GM12878 (cell line): ENCODE measurements around the gene PPP1R18. TPM values are rescaled to one million over a fixed set of nuclear protein-coding genes. Genes with fewer than 3 reads are reported as not detected.

Experiments used
- BCL3 ChIP-seq: IDR thresholded peaks from 2 replicates; pipeline ENCODE4 v1.6.1; 2011; ENCODE audit warnings: borderline replicate concordance, low read depth, mild to moderate bottlenecking, moderate library complexity, low read length; ENCODE audit not compliant: insufficient read depth, poor library complexity, severe bottlenecking
- EP300 ChIP-seq, 2 experiments: fragments of 150-350 bp in 1 of 2; IDR thresholded peaks; 2 replicates each; pipeline ENCODE4 v1.6.1; 2011 to 2012; ENCODE audit warnings: low read depth in 2 of 2, low read length in 2 of 2, borderline replicate concordance in 1 of 2, improper control_type of control experiment in 1 of 2, inconsistent platforms in 1 of 2; ENCODE audit not compliant: control insufficient read depth in 1 of 2
- ETV6 ChIP-seq, 2 experiments: fragments of 450-650 bp in 1 of 2; IDR thresholded peaks in 1 of 2; conservative IDR thresholded peaks in 1 of 2; 2 replicates each; pipeline ENCODE4 v1.6.1; 2014; ENCODE audit warnings: antibody characterized with exemption in 1 of 2, borderline replicate concordance in 1 of 2, low read depth in 1 of 2, mild to moderate bottlenecking in 1 of 2, moderate library complexity in 1 of 2
- HDAC2 ChIP-seq: fragments of 200-600 bp; sonication (generic); IDR thresholded peaks from 2 replicates; pipeline ENCODE4 v1.6.1; 2017
- IRF4 ChIP-seq: IDR thresholded peaks from 2 replicates; pipeline ENCODE4 v1.6.1; 2011; ENCODE audit warnings: low read depth, low read length
- JUNB ChIP-seq: IDR thresholded peaks from 2 replicates; pipeline ENCODE4 v1.6.1; 2016; ENCODE audit warnings: antibody characterized with exemption, mild to moderate bottlenecking
- NFYA ChIP-seq: IDR thresholded peaks from 2 replicates; pipeline ENCODE4 v1.6.1; 2011; ENCODE audit warnings: low read depth, mild to moderate bottlenecking, low read length, improper control_type of control experiment, borderline replicate concordance
- SIN3A ChIP-seq: IDR thresholded peaks from 2 replicates; pipeline ENCODE4 v1.6.1; 2012; ENCODE audit warnings: low read depth, low read length, improper control_type of control experiment
- SMAD5 ChIP-seq: IDR thresholded peaks from 2 replicates; pipeline ENCODE4 v1.6.1; 2016; ENCODE audit warnings: antibody characterized with exemption, low read depth
- SMARCA5 ChIP-seq: fragments of 450-650 bp; IDR thresholded peaks from 2 replicates; pipeline ENCODE4 v1.6.1; 2017; ENCODE audit warnings: mild to moderate bottlenecking
- SREBF2 ChIP-seq: IDR thresholded peaks from 2 replicates; pipeline ENCODE4 v1.6.1; 2012; ENCODE audit warnings: mild to moderate bottlenecking, low read length
- TARDBP ChIP-seq: IDR thresholded peaks from 2 replicates; pipeline ENCODE4 v1.6.1; 2016; ENCODE audit warnings: borderline replicate concordance
- WRNIP1 ChIP-seq: IDR thresholded peaks from 2 replicates; pipeline ENCODE4 v1.6.1; 2011; ENCODE audit warnings: low read depth, low read length, improper control_type of control experiment, borderline replicate concordance
- ZBTB33 ChIP-seq: fragments of 450-650 bp; IDR thresholded peaks from 2 replicates; pipeline ENCODE4 v1.6.1; 2017; ENCODE audit warnings: mild to moderate bottlenecking
- ZBTB40 ChIP-seq: fragments of 450-650 bp; IDR thresholded peaks from 2 replicates; pipeline ENCODE4 v1.6.1; 2016; ENCODE audit warnings: mild to moderate bottlenecking, moderate library complexity, borderline replicate concordance
- polyA plus RNA-seq, 11 experiments: library from polyadenylated mRNA; depleted of rRNA in 4 of 11; unstranded in 6 of 11; stranded (reverse) in 5 of 11; fragments of >200 nt; fragmentation: Nextera tagmentation in 4 of 11; fragmentation: Illumina TruSeq in 1 of 11; extraction: Ambion mirVana in 4 of 11; extraction: Trizol in 1 of 11; gene quantifications; 1 replicate in 1 of 11; 2 replicates in 10 of 11; pipeline versions ENCODE4 v1.2.1 to v1.2.3, GENCODE V29; 2011 to 2016; ENCODE audit warnings: inconsistent platforms in 2 of 11, missing spikeins in 2 of 11, low read depth in 1 of 11
- total RNA-seq, 4 experiments: library from RNA; depleted of rRNA in 3 of 4; stranded (reverse); fragments of >200 nt in 3 of 4; fragmentation: Illumina TruSeq in 1 of 4; extraction: Trizol in 1 of 4; gene quantifications; 2 replicates each; pipeline versions ENCODE4 v1.2.1 to v1.2.3, GENCODE V29; 2013 to 2021

Gene PPP1R18
- total and polyA plus RNA-seq, 10 of the 15 experiments (the other 5 are each of a cell fraction or from before 2014, with no cell fraction given) = 21.0 to 119 (median 52.6) TPM

- TF ChIP-seq ZBTB40 (peak; percentile 64; the same call in 1 of the 2 replicates), SIN3A (peak; percentile 95), EP300 (IDR thresholded peaks at IDR 0.05; ENCODE audit: borderline replicate concordance in 1 of 2, control insufficient read depth in 1 of 2, low read depth in 2 of 2, low read length in 2 of 2) (peak; percentile 39 to 52; a peak in 1 of 4 replicates), TARDBP (peak; percentile 77; the same call in 1 of the 2 replicates), SMARCA5 (peak; percentile 20; the same call in 1 of the 2 replicates), SREBF2 (no peak), HDAC2 (no peak), IRF4 (peak; percentile 65; the same call in 1 of the 2 replicates), ZBTB33 (no peak), SMAD5 (peak; percentile 52), NFYA (peak; percentile 37), WRNIP1 (0 out of 2 replicates have a peak, but pooled peaks have one; percentile 74), ETV6 (conservative IDR thresholded peaks at IDR 0.05 in 1 of 2, IDR thresholded peaks at IDR 0.05 in 1 of 2; ENCODE audit: borderline replicate concordance in 1 of 2, low read depth in 1 of 2) (peak in 1 of 2 experiments; percentile 78; a peak in 2 of 4 replicates), BCL3 (peak; percentile 68), JUNB (peak; percentile 48)
Observed at GRCh38 chr6:30717129-30717844, 30.8 kb upstream of the PPP1R18 start, which contains the start of gene MDC1 (continued).
